ENCODE measurements around the gene PRKCA. TPM values are rescaled to one million over a fixed set of nuclear protein-coding genes. Genes with fewer than 3 reads are reported as not detected.

Gene PRKCA
- total RNA-seq, 1 experiment from 2014 or later, result 29.5 TPM

- DNase-seq (ENCODE audit: low spot score) (no peak), ATAC-seq (no peak)
- TF ChIP-seq ZNF219 (CRISPR knock-in tag; IDR thresholded peaks at IDR 0.05; ENCODE audit: borderline replicate concordance) (no peak), ZBTB43 (CRISPR knock-in tag; IDR thresholded peaks at IDR 0.05) (no peak), HMGXB4 (CRISPR knock-in tag; IDR thresholded peaks at IDR 0.05) (no peak), SP1 (CRISPR knock-in tag; conservative IDR thresholded peaks at IDR 0.05) (no peak), FOXJ3 (CRISPR knock-in tag; IDR thresholded peaks at IDR 0.05; ENCODE audit: borderline replicate concordance) (no peak), ZBTB21 (CRISPR knock-in tag; IDR thresholded peaks at IDR 0.05; ENCODE audit: borderline replicate concordance) (no peak), ZNF512 (CRISPR knock-in tag; IDR thresholded peaks at IDR 0.05; ENCODE audit: borderline replicate concordance) (no peak), TEAD1 (CRISPR knock-in tag; IDR thresholded peaks at IDR 0.05) (no peak)
- TF ChIP-seq, protein P1, sequence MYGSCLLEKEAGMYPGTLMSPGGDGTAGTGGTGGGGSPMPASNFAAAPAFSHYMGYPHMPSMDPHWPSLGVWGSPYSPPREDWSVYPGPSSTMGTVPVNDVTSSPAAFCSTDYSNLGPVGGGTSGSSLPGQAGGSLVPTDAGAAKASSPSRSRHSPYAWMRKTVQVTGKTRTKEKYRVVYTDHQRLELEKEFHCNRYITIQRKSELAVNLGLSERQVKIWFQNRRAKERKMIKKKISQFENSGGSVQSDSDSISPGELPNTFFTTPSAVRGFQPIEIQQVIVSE (CRISPR knock-in tag; IDR thresholded peaks at IDR 0.05; ENCODE audit: borderline replicate concordance), result no peak
- TF ChIP-seq, protein P2, sequence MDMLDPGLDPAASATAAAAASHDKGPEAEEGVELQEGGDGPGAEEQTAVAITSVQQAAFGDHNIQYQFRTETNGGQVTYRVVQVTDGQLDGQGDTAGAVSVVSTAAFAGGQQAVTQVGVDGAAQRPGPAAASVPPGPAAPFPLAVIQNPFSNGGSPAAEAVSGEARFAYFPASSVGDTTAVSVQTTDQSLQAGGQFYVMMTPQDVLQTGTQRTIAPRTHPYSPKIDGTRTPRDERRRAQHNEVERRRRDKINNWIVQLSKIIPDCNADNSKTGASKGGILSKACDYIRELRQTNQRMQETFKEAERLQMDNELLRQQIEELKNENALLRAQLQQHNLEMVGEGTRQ (CRISPR knock-in tag; IDR thresholded peaks at IDR 0.05), result no peak
- TF ChIP-seq, protein P3, sequence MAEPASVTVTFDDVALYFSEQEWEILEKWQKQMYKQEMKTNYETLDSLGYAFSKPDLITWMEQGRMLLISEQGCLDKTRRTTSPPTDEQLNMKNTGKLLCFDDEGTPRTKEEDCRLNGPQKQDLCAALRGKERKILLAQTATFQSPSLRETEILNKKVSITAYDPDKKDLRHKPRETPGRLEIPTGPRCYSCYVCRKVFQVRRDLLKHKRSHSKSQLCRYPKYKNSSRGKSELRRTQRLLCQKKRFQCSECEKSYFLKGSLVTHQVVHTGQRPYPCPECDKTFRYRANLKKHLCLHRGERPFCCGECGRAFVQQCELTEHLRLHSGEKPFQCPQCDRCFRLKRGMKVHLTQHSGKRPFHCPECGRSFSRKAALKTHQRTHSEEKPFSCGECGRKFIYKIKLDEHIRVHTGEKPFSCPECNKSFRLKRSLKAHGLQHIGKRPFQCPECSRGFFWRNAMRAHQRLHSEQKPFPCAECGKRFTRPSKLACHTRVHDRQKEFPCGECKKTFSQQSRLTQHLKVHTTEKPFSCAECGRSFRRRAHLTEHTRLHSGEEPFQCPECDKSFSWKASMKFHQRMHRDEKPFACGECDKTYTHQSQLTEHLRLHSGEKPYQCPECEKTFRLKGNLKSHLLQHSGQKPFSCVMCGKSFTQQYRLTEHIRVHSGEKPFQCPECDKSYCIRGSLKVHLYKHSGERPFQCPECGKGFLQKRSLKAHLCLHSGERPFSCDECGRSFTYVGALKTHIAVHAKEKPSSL (CRISPR knock-in tag; conservative IDR thresholded peaks at IDR 0.05), result no peak
- TF ChIP-seq, protein P4, sequence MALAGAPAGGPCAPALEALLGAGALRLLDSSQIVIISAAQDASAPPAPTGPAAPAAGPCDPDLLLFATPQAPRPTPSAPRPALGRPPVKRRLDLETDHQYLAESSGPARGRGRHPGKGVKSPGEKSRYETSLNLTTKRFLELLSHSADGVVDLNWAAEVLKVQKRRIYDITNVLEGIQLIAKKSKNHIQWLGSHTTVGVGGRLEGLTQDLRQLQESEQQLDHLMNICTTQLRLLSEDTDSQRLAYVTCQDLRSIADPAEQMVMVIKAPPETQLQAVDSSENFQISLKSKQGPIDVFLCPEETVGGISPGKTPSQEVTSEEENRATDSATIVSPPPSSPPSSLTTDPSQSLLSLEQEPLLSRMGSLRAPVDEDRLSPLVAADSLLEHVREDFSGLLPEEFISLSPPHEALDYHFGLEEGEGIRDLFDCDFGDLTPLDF (CRISPR knock-in tag; IDR thresholded peaks at IDR 0.05), result no peak
- Mint-ChIP-seq H3K36me3 (no peaks in the 10 kb centered on the region), H3K4me3 (no peak overlapping the region), H3K9me3 (no peaks in the 10 kb centered on the region), H3K4me1 (peaks cover 71% of the 10 kb centered on the region), H3K27ac (no peak overlapping the region), H3K27me3 (ENCODE audit: low read depth) (no peaks in the 10 kb centered on the region)
- ChIA-PET POLR2A (no interaction called here), CTCF (no interaction called here)
Observed at GRCh38 chr17:66726371-66726770, 424.0 kb downstream of the PRKCA start.

GRCh38 chr17:66726846-66727245 lies 424.4 kb downstream of the PRKCA start:
- H3K4me3 Mint-ChIP-seq, result no peak overlapping the region
- CTCF ChIA-PET, result interaction anchor here (1.4 to 1.8 kb wide), 7 partner anchors 13 to 290 kb away, joined by 3 to 10 read pairs (median 6); no protein-coding TSS in a partner anchor
- no peak for DNase-seq (ENCODE audit: low spot score)

More at GRCh38 chr17:66726846-66727245, 424.4 kb downstream of the PRKCA start:
- H3K27ac Mint-ChIP-seq, result no peak overlapping the region
- H3K4me1 Mint-ChIP-seq, result peaks cover 70% of the 10 kb centered on the region
- POLR2A ChIA-PET, result no interaction called here
- no peaks in the 10 kb centered on the region for H3K36me3 Mint-ChIP-seq
- no peaks in the 10 kb centered on the region for H3K9me3 Mint-ChIP-seq
- TF ChIP-seq TEAD1 (CRISPR knock-in tag; IDR thresholded peaks at IDR 0.05), result no peak
- TF ChIP-seq, protein P5, sequence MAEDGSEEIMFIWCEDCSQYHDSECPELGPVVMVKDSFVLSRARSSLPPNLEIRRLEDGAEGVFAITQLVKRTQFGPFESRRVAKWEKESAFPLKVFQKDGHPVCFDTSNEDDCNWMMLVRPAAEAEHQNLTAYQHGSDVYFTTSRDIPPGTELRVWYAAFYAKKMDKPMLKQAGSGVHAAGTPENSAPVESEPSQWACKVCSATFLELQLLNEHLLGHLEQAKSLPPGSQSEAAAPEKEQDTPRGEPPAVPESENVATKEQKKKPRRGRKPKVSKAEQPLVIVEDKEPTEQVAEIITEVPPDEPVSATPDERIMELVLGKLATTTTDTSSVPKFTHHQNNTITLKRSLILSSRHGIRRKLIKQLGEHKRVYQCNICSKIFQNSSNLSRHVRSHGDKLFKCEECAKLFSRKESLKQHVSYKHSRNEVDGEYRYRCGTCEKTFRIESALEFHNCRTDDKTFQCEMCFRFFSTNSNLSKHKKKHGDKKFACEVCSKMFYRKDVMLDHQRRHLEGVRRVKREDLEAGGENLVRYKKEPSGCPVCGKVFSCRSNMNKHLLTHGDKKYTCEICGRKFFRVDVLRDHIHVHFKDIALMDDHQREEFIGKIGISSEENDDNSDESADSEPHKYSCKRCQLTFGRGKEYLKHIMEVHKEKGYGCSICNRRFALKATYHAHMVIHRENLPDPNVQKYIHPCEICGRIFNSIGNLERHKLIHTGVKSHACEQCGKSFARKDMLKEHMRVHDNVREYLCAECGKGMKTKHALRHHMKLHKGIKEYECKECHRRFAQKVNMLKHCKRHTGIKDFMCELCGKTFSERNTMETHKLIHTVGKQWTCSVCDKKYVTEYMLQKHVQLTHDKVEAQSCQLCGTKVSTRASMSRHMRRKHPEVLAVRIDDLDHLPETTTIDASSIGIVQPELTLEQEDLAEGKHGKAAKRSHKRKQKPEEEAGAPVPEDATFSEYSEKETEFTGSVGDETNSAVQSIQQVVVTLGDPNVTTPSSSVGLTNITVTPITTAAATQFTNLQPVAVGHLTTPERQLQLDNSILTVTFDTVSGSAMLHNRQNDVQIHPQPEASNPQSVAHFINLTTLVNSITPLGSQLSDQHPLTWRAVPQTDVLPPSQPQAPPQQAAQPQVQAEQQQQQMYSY (CRISPR knock-in tag; IDR thresholded peaks at IDR 0.05), result no peak
- TF ChIP-seq, protein P3 (CRISPR knock-in tag; conservative IDR thresholded peaks at IDR 0.05), result no peak
- no peak for ATAC-seq
- H3K27me3 Mint-ChIP-seq (ENCODE audit: low read depth), result no peaks in the 10 kb centered on the region

Data from WTC11 (cell line).